Thymus (tissue), 11 donors: ENCODE data around the gene HDAC1. TPM values are rescaled to one million over a fixed set of nuclear protein-coding genes. Genes with fewer than 3 reads are reported as not detected.
"Not testable (repeated sequence)": the region's sequence is repeated elsewhere in the genome, so short reads cannot be mapped to it uniquely, and the experiment has no call there.

ENCODE experiments used
- DNase-seq, 9 donors: peaks; one replicate each; pipeline ENCODE4 v3.0.0-alpha.2; 2013; ENCODE audit warnings: low spot score in 9 of 9, low read depth in 6 of 9, missing footprints in 1 of 9
- H3K27ac ChIP-seq, 2 donors: one replicate each; pipeline ENCODE4 v1.5.1; 2013; ENCODE audit warnings: control low read depth in 1 of 2, low read depth in 1 of 2, low read length in 1 of 2, mild to moderate bottlenecking in 1 of 2, moderate library complexity in 1 of 2
- H3K27me3 ChIP-seq, 2 donors: one replicate each; pipeline ENCODE4 v1.5.1; 2013; ENCODE audit warnings: low read length in 1 of 2; ENCODE audit not compliant: control insufficient read depth in 2 of 2, insufficient read depth in 1 of 2
- H3K36me3 ChIP-seq, 2 donors: one replicate each; pipeline ENCODE4 v1.5.1; 2013; ENCODE audit warnings: low read length in 1 of 2, mild to moderate bottlenecking in 1 of 2, moderate library complexity in 1 of 2; ENCODE audit not compliant: control insufficient read depth in 2 of 2, insufficient read depth in 2 of 2
- H3K4me1 ChIP-seq, 2 donors: one replicate each; pipeline ENCODE4 v1.5.1; 2013; ENCODE audit warnings: low read length in 2 of 2; ENCODE audit not compliant: control insufficient read depth in 2 of 2, insufficient read depth in 2 of 2
- H3K4me3 ChIP-seq, 2 donors: one replicate each; pipeline ENCODE4 v1.5.1; 2013; ENCODE audit warnings: low read length in 2 of 2, control low read depth in 1 of 2, mild to moderate bottlenecking in 1 of 2
- H3K9me3 ChIP-seq, 2 donors: one replicate each; pipeline ENCODE4 v1.5.1; 2013; ENCODE audit warnings: low read length in 1 of 2, mild to moderate bottlenecking in 1 of 2; ENCODE audit not compliant: control insufficient read depth in 2 of 2, insufficient read depth in 1 of 2
- WGBS: extraction: QIAGEN DNeasy Blood & Tissue Kit; methylation state at CpG from one replicate; pipeline ENCODE4 v1.1.7; 2013; 5-methylcytosine and 5-hydroxymethylcytosine counted together
- polyA plus RNA-seq: library from polyadenylated mRNA; stranded (reverse); fragments of 200-250 nt; gene quantifications from one replicate; pipeline ENCODE4 v1.2.3, GENCODE V29; 2013
- total RNA-seq: library from RNA; stranded (reverse); fragments of 120-200 nt; gene quantifications from one replicate; pipeline ENCODE4 v1.2.4, GENCODE V29; 2013
- donor health status: healthy.

The HDAC1 gene
- total and polyA plus RNA-seq, 2 donors = 103 to 150 TPM

GRCh38 chr1:32355778-32356177 is 63.9 kb downstream of the HDAC1 start:
- H3K9me3 ChIP-seq, H3K4me3 ChIP-seq, H3K27ac ChIP-seq, H3K27me3 ChIP-seq, DNase-seq, H3K36me3 ChIP-seq: not testable (repeated sequence)
- WGBS = 97% methylated on average over 6 of the region's 6 CpGs
- H3K4me1 ChIP-seq = peaks cover 11 to 32% of the 10 kb centered on the region in 2 donors

- DNase-seq = no peak
- 94% methylated on average over 1 of the region's 1 CpG for WGBS
- Histone ChIP-seq H3K4me1 (peaks cover 12 to 30% of the 10 kb centered on the region in 2 donors), H3K27me3 (peaks cover 4 to 15% of the 10 kb centered on the region in 2 donors), H3K9me3 (no peaks in the 10 kb centered on the region), H3K36me3 (peaks cover 2 to 5% of the 10 kb centered on the region in 2 donors), H3K4me3 (no peak overlapping the region), H3K27ac (no peak overlapping the region)
Observed at GRCh38 chr1:32356478-32356877, 64.6 kb downstream of the HDAC1 start.

GRCh38 chr1:32357614-32358013 is 65.7 kb downstream of the HDAC1 start:
- peaks cover 2 to 5% of the 10 kb centered on the region in 2 donors for H3K36me3 ChIP-seq
- peaks cover 10 to 23% of the 10 kb centered on the region in 2 donors for H3K27me3 ChIP-seq
- no peak overlapping the region for H3K4me3 ChIP-seq
- WGBS = 90% methylated on average over 6 of the region's 6 CpGs
- peaks cover 11 to 25% of the 10 kb centered on the region in 2 donors for H3K4me1 ChIP-seq
- no peak overlapping the region for H3K27ac ChIP-seq
- H3K9me3 ChIP-seq = no peaks in the 10 kb centered on the region
- DNase-seq = no peak

- no peak overlapping the region for H3K4me3 ChIP-seq
Observed at GRCh38 chr1:32358435-32358834, 66.6 kb downstream of the HDAC1 start.

GRCh38 chr1:32361308-32361673 is 69.4 kb downstream of the HDAC1 start:
- no peaks in the 10 kb centered on the region for H3K9me3 ChIP-seq
- H3K27ac ChIP-seq = no peak overlapping the region
- no peak for DNase-seq
- H3K27me3 ChIP-seq = peaks cover 10 to 27% of the 10 kb centered on the region in 2 donors
- H3K4me3 ChIP-seq = peak overlapping the region in 1 of 2 donors; percentile 40
- WGBS = 73% methylated on average over 35 of the region's 35 CpGs
- peaks cover 11 to 14% of the 10 kb centered on the region in 2 donors for H3K4me1 ChIP-seq
- H3K36me3 ChIP-seq = peaks cover 19 to 27% of the 10 kb centered on the region in 2 donors

More at GRCh38 chr1:32358435-32358834, 66.6 kb downstream of the HDAC1 start:
- H3K4me1 ChIP-seq = peaks cover 11 to 17% of the 10 kb centered on the region in 2 donors
- WGBS = 95% methylated on average over 3 of the region's 3 CpGs
- H3K27ac ChIP-seq = no peak overlapping the region
- no peaks in the 10 kb centered on the region for H3K9me3 ChIP-seq
- no peak for DNase-seq
- H3K36me3 ChIP-seq = peaks cover 6 to 12% of the 10 kb centered on the region in 2 donors
- H3K27me3 ChIP-seq = peaks cover 10 to 27% of the 10 kb centered on the region in 2 donors

- H3K27ac ChIP-seq = no peak overlapping the region
- DNase-seq = peak in 1 of 9 donors; percentile 30
Observed at GRCh38 chr1:32361674-32362473, 70.0 kb downstream of the HDAC1 start.

GRCh38 chr1:32362474-32363313 is 70.8 kb downstream of the HDAC1 start, which contains the start of the genes FAM229A and TSSK3:
Gene FAM229A (minus strand): TSS chr1:32362485. CDS start chr1:32362091, 394 bp downstream.
Gene TSSK3 (plus strand): TSS chr1:32362539. CDS start chr1:32362702, 163 bp downstream.
- WGBS = 88% methylated on average over 17 of the region's 17 CpGs
- H3K27me3 ChIP-seq = peaks cover 10 to 27% of the 10 kb centered on the region in 2 donors
- no peaks in the 10 kb centered on the region for H3K9me3 ChIP-seq
- H3K27ac ChIP-seq = no peak within 1 kb of the TSS
- peaks cover 33 to 40% of the 10 kb centered on the region in 2 donors for H3K36me3 ChIP-seq
- H3K4me3 ChIP-seq = peak within 1 kb of the TSS in 1 of 2 donors; percentile 40
- peaks cover 11 to 14% of the 10 kb centered on the region in 2 donors for H3K4me1 ChIP-seq
- no peak for DNase-seq

More at GRCh38 chr1:32361674-32362473, 70.0 kb downstream of the HDAC1 start:
- Histone ChIP-seq H3K9me3 (no peaks in the 10 kb centered on the region), H3K36me3 (peaks cover 25 to 32% of the 10 kb centered on the region in 2 donors), H3K4me3 (peak overlapping the region in 1 of 2 donors; percentile 40), H3K27me3 (peaks cover 10 to 27% of the 10 kb centered on the region in 2 donors), H3K4me1 (peaks cover 11 to 14% of the 10 kb centered on the region in 2 donors)
- WGBS = 5% methylated on average over 91 of the region's 91 CpGs

- H3K4me3 ChIP-seq = no peak overlapping the region
- WGBS = 98% methylated on average over 12 of the region's 12 CpGs
- peaks cover 11 to 14% of the 10 kb centered on the region in 2 donors for H3K4me1 ChIP-seq
- H3K9me3 ChIP-seq = no peaks in the 10 kb centered on the region
- H3K36me3 ChIP-seq = peaks cover 43 to 49% of the 10 kb centered on the region in 2 donors
- H3K27ac ChIP-seq = no peak overlapping the region
- H3K27me3 ChIP-seq = peaks cover 10 to 27% of the 10 kb centered on the region in 2 donors
- DNase-seq = no peak
Observed at GRCh38 chr1:32363713-32364112, 71.8 kb downstream of the HDAC1 start.
